ENCODE results near the gene STK24.
"Not testable (repeated sequence)": the region's sequence is repeated elsewhere in the genome, so short reads cannot be mapped to it uniquely, and the experiment has no call there.

- TF ChIP-seq GLIS3 (CRISPR knock-in tag; IDR thresholded peaks at IDR 0.05); ZFP3 (CRISPR knock-in tag; IDR thresholded peaks at IDR 0.05); ARNTL (CRISPR knock-in tag; IDR thresholded peaks at IDR 0.05; ENCODE audit: borderline replicate concordance, low read depth): not testable (repeated sequence)
Observed at GRCh38 chr13:98569494-98570367, 7.2 kb downstream of the STK24 start.
